Upper lobe of left lung (tissue), 6 donors: Measurements from ENCODE around the gene HS6ST1. TPM values are rescaled to one million over a fixed set of nuclear protein-coding genes. Genes with fewer than 3 reads are reported as not detected.

Source experiments
- ATAC-seq, 2 donors: fragments of 200-7000 bp; cut with Tn5 transposase; one replicate each; pipeline ENCODE4 v1.9.1; 2022; ENCODE audit warnings: mild to moderate bottlenecking in 2 of 2, moderate library complexity in 2 of 2; ENCODE audit not compliant: low FRiP score in 2 of 2
- DNase-seq, 2 donors: peaks; one replicate each; pipeline ENCODE4 v3.0.0-alpha.2; 2019 to 2020
- H3K27ac ChIP-seq, 4 donors: fragments of 200-600 bp; sonication (generic); one replicate each; pipeline ENCODE4 v1.5.1; 2016 to 2019
- H3K27me3 ChIP-seq, 4 donors: fragments of 200-600 bp; sonication (generic); one replicate each; pipeline ENCODE4 v1.5.1; 2017 to 2019
- H3K36me3 ChIP-seq, 4 donors: fragments of 200-600 bp; sonication (generic); one replicate each; pipeline ENCODE4 v1.5.1; 2016 to 2019
- H3K4me1 ChIP-seq, 4 donors: fragments of 200-600 bp; sonication (generic); one replicate each; pipeline ENCODE4 v1.5.1; 2018 to 2019
- H3K4me3 ChIP-seq, 4 donors: fragments of 200-600 bp; sonication (generic); one replicate each; pipeline ENCODE4 v1.5.1; 2017 to 2019; ENCODE audit warnings: mild to moderate bottlenecking in 2 of 4, moderate library complexity in 1 of 4
- H3K9me3 ChIP-seq, 4 donors: fragments of 200-600 bp; sonication (generic); one replicate each; pipeline ENCODE4 v1.5.1; 2018 to 2019
- EP300 ChIP-seq, 4 donors: sonication (generic); formaldehyde crosslinking; IDR thresholded peaks; one replicate each; pipeline ENCODE4 v1.5.1; 2017; ENCODE audit warnings: antibody characterized with exemption in 4 of 4, control low read depth in 2 of 4
- POLR2A ChIP-seq, 4 donors: fragments of 450-650 bp; IDR thresholded peaks; one replicate each; pipeline ENCODE4 v1.5.1; 2016 to 2017; ENCODE audit warnings: antibody characterized with exemption in 4 of 4, mild to moderate bottlenecking in 2 of 4
- POLR2AphosphoS5 ChIP-seq, 2 donors: sonication (generic); formaldehyde crosslinking; IDR thresholded peaks; one replicate each; pipeline ENCODE4 v1.5.1; 2017; ENCODE audit warnings: antibody characterized with exemption in 2 of 2
- WGBS, 2 donors: methylation state at CpG; one replicate each; pipeline ENCODE4 v1.1.5; 2017 to 2018; 5-methylcytosine and 5-hydroxymethylcytosine counted together
- total RNA-seq, 6 donors: library from RNA; depleted of rRNA in 4 of 6; stranded (reverse); fragments of >200 nt in 4 of 6; gene quantifications; one replicate each; pipeline versions ENCODE4 v1.1.0 to v1.2.1, GENCODE V29; 2016 to 2021
- TF ChIP-seq, protein P1 (sequence below), 6 experiments: fragments of 450-650 bp in 4 of 6; fragments of 200-600 bp in 2 of 6; sonication (generic) in 2 of 6; IDR thresholded peaks; one replicate each; pipeline ENCODE4 v1.5.1; 2016 to 2019; ENCODE audit warnings: antibody characterized with exemption in 6 of 6
- donor health status: DM: no; HTN: no; CAD: no; lungs with moderate emphysema.
- donor health status: DM: no; HTN: yes; CAD: no; lungs with severe emphysema.

The HS6ST1 gene
- total RNA-seq, 6 donors from 2014 or later = 24.0 to 96.8 (median 37.0) TPM

- WGBS, 2 donors = 86 to 88% methylated on average over 12 of the region's 12 CpGs
- DNase-seq = no peak
- no peak for TF ChIP-seq POLR2A (IDR thresholded peaks at IDR 0.05)
- Histone ChIP-seq H3K36me3 (peaks cover 0 to 9% (median 3%) of the 10 kb centered on the region in 4 donors), H3K9me3 (no peaks in the 10 kb centered on the region), H3K27me3 (no peaks in the 10 kb centered on the region), H3K27ac (no peak overlapping the region), H3K4me1 (no peaks in the 10 kb centered on the region), H3K4me3 (no peak overlapping the region)
- ATAC-seq = no peak
Observed at GRCh38 chr2:128264881-128265607, 53.6 kb downstream of the HS6ST1 start.

DNA sequence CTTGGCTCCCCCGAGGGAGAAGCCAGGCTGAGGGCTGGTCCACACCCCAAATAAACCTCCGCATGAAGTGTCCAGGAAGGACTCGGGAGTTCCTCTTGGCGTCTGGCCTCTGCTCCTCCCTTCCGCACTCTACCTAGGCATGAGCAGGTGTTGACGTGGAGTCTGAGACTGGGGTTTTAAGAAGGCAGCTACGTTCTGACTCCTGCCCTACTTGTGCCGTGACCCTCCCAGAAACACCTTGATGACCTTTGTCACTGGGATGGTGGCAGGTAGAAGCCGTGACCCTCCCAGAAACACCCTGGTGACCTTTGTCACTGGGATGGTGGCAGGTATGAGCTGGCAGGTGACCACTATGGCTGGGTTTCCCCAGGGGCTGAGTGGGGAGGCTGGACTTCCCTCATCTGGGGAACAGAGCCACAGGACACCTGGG, 54.8 kb downstream of the HS6ST1 start:
- DNase-seq (no peak), ATAC-seq (no peak)
- 90% methylated on average over 9 of the region's 9 CpGs; no CpG with 5 or more reads in 1 of the 2 donors for WGBS, 2 donors
- Histone ChIP-seq H3K4me3 (no peak overlapping the region), H3K36me3 (peaks cover 0 to 9% (median 3%) of the 10 kb centered on the region in 4 donors), H3K4me1 (no peaks in the 10 kb centered on the region), H3K27ac (no peak overlapping the region), H3K9me3 (no peaks in the 10 kb centered on the region), H3K27me3 (no peaks in the 10 kb centered on the region)
- TF ChIP-seq EP300 (IDR thresholded peaks at IDR 0.05) (no peak), POLR2AphosphoS5 (IDR thresholded peaks at IDR 0.05) (no peak), POLR2A (IDR thresholded peaks at IDR 0.05) (no peak)
- TF ChIP-seq, protein P1, sequence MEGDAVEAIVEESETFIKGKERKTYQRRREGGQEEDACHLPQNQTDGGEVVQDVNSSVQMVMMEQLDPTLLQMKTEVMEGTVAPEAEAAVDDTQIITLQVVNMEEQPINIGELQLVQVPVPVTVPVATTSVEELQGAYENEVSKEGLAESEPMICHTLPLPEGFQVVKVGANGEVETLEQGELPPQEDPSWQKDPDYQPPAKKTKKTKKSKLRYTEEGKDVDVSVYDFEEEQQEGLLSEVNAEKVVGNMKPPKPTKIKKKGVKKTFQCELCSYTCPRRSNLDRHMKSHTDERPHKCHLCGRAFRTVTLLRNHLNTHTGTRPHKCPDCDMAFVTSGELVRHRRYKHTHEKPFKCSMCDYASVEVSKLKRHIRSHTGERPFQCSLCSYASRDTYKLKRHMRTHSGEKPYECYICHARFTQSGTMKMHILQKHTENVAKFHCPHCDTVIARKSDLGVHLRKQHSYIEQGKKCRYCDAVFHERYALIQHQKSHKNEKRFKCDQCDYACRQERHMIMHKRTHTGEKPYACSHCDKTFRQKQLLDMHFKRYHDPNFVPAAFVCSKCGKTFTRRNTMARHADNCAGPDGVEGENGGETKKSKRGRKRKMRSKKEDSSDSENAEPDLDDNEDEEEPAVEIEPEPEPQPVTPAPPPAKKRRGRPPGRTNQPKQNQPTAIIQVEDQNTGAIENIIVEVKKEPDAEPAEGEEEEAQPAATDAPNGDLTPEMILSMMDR (IDR thresholded peaks at IDR 0.05) = no peak

- no peaks in the 10 kb centered on the region for H3K4me1 ChIP-seq
- no peak overlapping the region for H3K4me3 ChIP-seq
- peaks cover 0 to under 1% (median 0%) of the 10 kb centered on the region in 4 donors for H3K36me3 ChIP-seq
- H3K27me3 ChIP-seq = no peaks in the 10 kb centered on the region
- DNase-seq (peak in 1 of 2 donors; percentile 63), ATAC-seq (no peak)
- H3K27ac ChIP-seq = no peak overlapping the region
- TF ChIP-seq, protein P1 (IDR thresholded peaks at IDR 0.05) = no peak
- no peak for TF ChIP-seq POLR2A (IDR thresholded peaks at IDR 0.05)
- TF ChIP-seq POLR2AphosphoS5 (IDR thresholded peaks at IDR 0.05) = no peak
- TF ChIP-seq EP300 (IDR thresholded peaks at IDR 0.05) = no peak
- H3K9me3 ChIP-seq = no peaks in the 10 kb centered on the region
- 87 to 89% methylated on average over 8 to 20 of the region's 20 CpGs for WGBS, 2 donors
Observed at GRCh38 chr2:128262315-128263253, 56.1 kb downstream of the HS6ST1 start.

- WGBS, 2 donors = 79 to 85% methylated on average over 14 to 26 of the region's 26 CpGs
- H3K27ac ChIP-seq = peak overlapping the region in 1 of 4 donors; percentile 31
- H3K27me3 ChIP-seq = no peaks in the 10 kb centered on the region
- DNase-seq = peak in 1 of 2 donors; percentile 74
- no peaks in the 10 kb centered on the region for H3K36me3 ChIP-seq
- ATAC-seq = peak; percentile 18 to 54
- TF ChIP-seq EP300 (IDR thresholded peaks at IDR 0.05) (no peak), POLR2AphosphoS5 (IDR thresholded peaks at IDR 0.05) (no peak), POLR2A (IDR thresholded peaks at IDR 0.05) (no peak)
- TF ChIP-seq, protein P1 (IDR thresholded peaks at IDR 0.05) = no peak
- H3K9me3 ChIP-seq = no peaks in the 10 kb centered on the region
- no peaks in the 10 kb centered on the region for H3K4me1 ChIP-seq
- no peak overlapping the region for H3K4me3 ChIP-seq
Observed at GRCh38 chr2:128261245-128262128, 57.2 kb downstream of the HS6ST1 start.
